T-helper 9 cell (primary cell): ENCODE measurements around the gene SMDT1.

Experiments
- DNase-seq: peaks from one replicate; pipeline ENCODE4 v3.0.0-alpha.2; 2020
- total RNA-seq, 2 donors: gene quantifications; one replicate each; lab custom pipeline; 2026; lab: John Stamatoyannopoulos, UW

Gene SMDT1
- total RNA-seq: 15.4 to 19.3 reads per million in 2 donors

GRCh38 chr22:42079319-42080251 is at the start of gene SMDT1:
Gene SMDT1 (plus strand): TSS chr22:42079700. CDS start chr22:42079769, 69 bp downstream.
- DNase-seq: peak; percentile 98

GRCh38 chr22:42033263-42034181 is 46.0 kb upstream of the SMDT1 start:
- DNase-seq: no peak

- no peak for DNase-seq
These were observed 44.2 kb upstream of the SMDT1 start for GRCh38 chr22:42035256-42035655.

- no peak for DNase-seq
These were observed 40.2 kb upstream of the SMDT1 start for GRCh38 chr22:42039271-42039670.

- DNase-seq: no peak
These were observed 37.7 kb upstream of the SMDT1 start for GRCh38 chr22:42041784-42042183.

GRCh38 chr22:42050641-42051180 is 28.8 kb upstream of the SMDT1 start:
- DNase-seq: no peak

GRCh38 chr22:42052765-42053164 is 26.7 kb upstream of the SMDT1 start:
- DNase-seq: no peak

GRCh38 chr22:42056757-42057511 is 22.6 kb upstream of the SMDT1 start:
- DNase-seq: no peak

GRCh38 chr22:42060489-42060888 is 19.0 kb upstream of the SMDT1 start:
- DNase-seq: no peak

- no peak for DNase-seq
These were observed 18.5 kb upstream of the SMDT1 start for GRCh38 chr22:42061041-42061440.

- DNase-seq: no peak
These were observed 16.9 kb upstream of the SMDT1 start for GRCh38 chr22:42062506-42063170.

- DNase-seq: no peak
These were observed 14.9 kb upstream of the SMDT1 start for GRCh38 chr22:42064629-42065028.

- DNase-seq: no peak
These were observed 13.9 kb upstream of the SMDT1 start for GRCh38 chr22:42065438-42066125.

GRCh38 chr22:42066126-42066761 is 13.3 kb upstream of the SMDT1 start:
- DNase-seq: no peak

GRCh38 chr22:42066937-42067336 is 12.6 kb upstream of the SMDT1 start:
- DNase-seq: no peak

GRCh38 chr22:42067671-42068251 is 11.7 kb upstream of the SMDT1 start:
- DNase-seq: no peak

GRCh38 chr22:42068291-42068690 is 11.2 kb upstream of the SMDT1 start:
- no peak for DNase-seq

- no peak for DNase-seq
These were observed 9.5 kb upstream of the SMDT1 start for GRCh38 chr22:42069801-42070516.
